Stimulated activated CD4-positive, alpha-beta T cell treated with anti-CD3 and anti-CD28 coated beads, Interleukin-4, amount 100 ng/mL, for 4 hours (primary cell): Measurements from ENCODE around the gene TUBG1.
"Not testable (repeated sequence)": the region's sequence is repeated elsewhere in the genome, so short reads cannot be mapped to it uniquely, and the experiment has no call there.

ENCODE experiments used
- DNase-seq, 2 experiments: peaks; one replicate each; pipeline ENCODE4 v3.0.0-alpha.2; 2020

TUBG1 gene

GRCh38 chr17:42579794-42580551 is 29.5 kb upstream of the TUBG1 start:
- DNase-seq = no peak

DNA sequence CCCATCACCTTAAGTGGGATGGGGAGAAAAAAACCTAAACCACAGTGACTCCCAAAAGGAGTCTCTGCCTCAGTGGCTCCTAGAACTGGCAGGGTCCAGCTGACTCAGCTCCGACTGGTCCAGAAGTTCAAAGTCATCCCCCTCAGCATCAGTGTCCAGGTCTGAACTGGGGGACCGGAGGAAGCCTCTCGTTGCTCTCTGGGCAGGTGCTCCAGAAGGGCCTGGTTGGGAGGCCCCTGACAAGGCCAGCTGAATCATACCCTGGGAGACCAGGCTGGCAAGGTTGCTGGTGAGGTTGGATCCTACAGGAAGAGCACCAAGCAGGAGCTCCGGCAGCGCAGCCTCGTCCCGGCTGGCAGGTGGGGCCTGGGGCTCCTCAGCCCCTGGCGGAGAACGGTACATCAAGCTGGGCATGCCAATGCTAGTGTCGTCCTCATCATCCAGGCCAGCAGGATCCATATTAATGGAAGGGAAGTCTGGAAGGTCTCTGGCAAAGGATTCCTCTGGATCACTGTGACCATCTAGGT is 27.7 kb upstream of the TUBG1 start:
- DNase-seq = no peak

GRCh38 chr17:42584880-42585279 is 24.6 kb upstream of the TUBG1 start:
- no peak for DNase-seq

GRCh38 chr17:42585353-42585752 is 24.1 kb upstream of the TUBG1 start:
- DNase-seq = no peak

- no peak for DNase-seq
Measured at GRCh38 chr17:42586514-42587230, 22.8 kb upstream of the TUBG1 start.

DNA sequence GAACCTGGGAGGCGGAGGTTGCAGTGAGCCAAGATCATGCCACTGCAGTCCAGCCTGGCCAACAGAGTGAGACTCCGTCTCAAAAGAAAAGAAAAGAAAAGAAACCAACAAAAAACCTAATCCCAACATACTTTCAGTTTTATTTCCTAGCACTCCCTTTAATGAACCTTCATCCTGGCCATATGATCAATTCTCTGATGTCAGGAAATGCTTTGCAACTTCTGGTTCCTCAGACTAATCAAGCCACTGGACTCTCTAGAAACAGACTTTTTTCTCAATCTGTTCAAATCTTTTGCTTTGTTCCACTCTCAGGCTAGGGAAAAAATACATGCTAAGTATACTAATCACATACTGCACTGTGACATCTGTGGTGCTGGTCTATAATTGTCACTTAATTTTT is 18.6 kb upstream of the TUBG1 start:
- DNase-seq = no peak

DNA sequence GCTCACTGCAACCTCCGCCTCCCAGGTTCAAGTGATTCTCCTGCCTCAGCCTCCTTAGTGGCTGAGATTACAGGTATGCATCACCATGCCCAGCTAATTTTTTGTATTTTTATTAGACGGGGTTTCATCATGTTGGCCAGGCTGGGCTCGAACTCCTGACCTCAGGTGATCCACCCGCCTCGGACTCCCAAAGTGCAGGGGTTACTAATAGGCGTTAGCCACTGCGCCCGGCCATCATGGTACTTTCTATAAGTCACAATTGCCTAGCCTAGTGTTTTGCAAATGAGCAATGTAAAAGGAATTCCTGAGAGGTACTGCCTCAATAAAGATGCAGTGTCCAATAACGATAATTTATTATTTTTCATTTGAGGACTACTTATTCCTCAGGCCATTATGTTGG is 18.1 kb upstream of the TUBG1 start:
- no peak for DNase-seq

GRCh38 chr17:42596386-42596785 is 13.1 kb upstream of the TUBG1 start:
- DNase-seq = no peak

GRCh38 chr17:42598905-42599304 is 10.6 kb upstream of the TUBG1 start:
- DNase-seq = no peak

DNA sequence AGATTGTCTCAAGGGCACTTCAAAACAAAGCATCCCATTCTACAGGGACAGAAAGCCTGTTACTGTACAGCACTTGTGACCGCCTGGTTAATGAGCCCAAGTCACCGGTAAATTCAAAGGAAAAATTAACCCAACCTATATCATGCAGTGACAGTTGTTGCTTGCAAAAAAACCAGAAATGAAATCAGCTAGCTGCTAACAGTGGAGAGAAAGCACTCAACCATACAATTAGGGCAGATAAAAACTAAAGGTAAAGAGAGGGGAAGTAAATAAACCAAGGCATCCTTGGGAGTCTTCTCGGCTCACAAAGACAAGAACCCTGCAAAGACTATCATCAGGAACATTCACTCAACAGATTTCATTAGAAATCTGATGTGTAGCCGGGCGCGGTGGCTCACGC is 6.2 kb upstream of the TUBG1 start:
- no peak for DNase-seq

DNA sequence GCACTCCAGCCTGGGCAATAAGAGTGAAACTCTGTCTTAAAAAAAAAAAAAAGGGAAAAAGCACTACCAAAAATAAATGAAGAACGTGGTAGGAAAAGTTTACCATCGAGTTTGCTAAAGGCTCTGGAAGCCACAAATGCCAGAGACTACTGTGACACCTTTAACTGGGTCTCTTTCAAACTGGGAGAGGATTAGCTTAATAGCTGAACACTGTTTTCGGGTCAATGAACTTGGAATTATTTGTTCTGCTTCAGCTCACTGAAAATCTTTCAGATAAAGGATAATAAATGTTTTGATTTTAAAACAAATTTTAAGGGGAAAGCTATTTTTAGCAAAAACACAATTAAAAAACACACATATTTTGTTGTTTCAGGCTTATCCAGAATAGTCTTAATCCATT is 1.7 kb upstream of the TUBG1 start:
- DNase-seq = no peak

- DNase-seq = peak in 1 of 2 experiments; percentile 2
Measured at GRCh38 chr17:42608305-42609181, 940 bp upstream of the TUBG1 start.

DNA sequence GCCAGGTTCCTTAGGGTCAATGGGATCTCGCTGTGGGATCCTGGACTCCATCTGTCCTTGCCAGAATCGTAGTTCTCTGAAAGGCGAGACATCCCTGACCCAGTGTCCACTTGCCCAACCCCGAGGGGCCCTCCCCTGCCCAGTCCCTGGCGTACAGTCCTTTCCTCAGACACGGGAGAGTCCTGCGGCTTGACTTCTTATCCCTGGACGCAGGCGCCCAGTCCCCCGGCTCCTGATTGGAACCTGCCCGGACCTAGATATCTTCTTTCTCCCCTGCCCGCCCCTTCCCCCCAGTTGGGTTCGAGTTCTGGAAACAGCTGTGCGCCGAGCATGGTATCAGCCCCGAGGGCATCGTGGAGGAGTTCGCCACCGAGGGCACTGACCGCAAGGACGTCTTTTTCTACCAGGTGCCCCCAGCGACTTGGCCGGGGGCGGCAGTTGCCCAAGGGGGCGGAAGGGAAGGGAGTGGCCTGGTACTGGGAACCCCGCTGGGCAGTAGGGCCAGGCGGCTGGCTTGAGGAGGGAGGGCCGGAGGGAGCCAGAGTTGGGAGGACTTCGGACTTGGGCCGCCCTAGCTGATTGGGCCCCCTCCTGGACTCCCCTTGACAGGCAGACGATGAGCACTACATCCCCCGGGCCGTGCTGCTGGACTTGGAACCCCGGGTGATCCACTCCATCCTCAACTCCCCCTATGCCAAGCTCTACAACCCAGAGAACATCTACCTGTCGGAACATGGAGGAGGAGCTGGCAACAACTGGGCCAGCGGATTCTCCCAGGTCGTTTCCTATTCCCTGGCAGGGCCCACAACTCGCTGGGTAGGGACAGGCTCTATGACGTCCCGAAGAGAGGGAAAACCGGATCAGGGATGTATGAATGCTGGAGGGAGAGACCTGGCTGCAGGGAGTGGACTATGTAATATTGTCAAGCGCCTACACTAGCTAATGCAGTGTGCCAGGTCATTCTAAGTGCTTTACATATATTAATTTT is 625 bp downstream of the TUBG1 start:
- DNase-seq = peak in 1 of 2 experiments; percentile 2

DNA sequence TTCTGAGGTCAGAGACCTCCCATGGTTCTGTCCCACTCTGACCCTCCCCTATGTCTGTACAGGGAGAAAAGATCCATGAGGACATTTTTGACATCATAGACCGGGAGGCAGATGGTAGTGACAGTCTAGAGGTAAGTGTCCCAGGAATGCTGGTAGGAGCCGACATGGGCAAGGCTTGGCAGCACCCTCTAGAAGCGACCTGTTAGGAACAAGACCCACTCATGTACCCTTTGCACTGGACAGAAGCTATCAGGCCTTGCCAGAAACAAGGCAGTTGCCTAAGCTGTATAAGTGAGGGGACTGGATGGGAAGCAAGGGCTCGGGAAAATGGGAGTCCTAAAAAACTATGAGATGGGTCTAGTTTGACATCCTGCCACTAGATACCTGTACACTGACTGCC is 2.5 kb downstream of the TUBG1 start:
- DNase-seq = no peak

- DNase-seq = no peak
Measured at GRCh38 chr17:42613699-42614295, 4.3 kb downstream of the TUBG1 start.

DNA sequence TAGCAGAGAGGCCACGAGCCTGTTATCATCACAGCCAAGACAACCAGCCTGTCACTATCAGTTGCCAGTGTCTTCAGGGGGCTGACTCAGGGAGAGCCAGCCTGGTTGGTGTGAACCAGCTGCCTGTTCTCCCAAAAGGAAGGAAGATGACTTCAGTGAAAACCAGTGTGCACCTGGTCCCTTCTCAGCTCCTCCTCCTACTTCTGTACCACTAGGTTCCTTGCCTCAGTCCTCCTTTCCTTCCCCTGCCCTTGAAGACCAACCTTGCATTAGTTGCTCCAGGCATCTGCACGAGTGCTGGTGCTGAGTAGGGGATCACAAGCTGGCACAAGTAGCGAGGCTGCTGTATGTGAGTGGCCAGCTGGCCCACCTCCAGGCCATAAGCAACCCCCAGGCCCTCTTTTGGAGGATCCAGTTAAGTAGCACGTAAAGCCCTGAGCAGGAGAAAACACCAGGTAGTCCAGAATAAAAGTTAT is 8.5 kb downstream of the TUBG1 start:
- no peak for DNase-seq

- no peak for DNase-seq
Measured at GRCh38 chr17:42618442-42619150, 9.1 kb downstream of the TUBG1 start.

DNA sequence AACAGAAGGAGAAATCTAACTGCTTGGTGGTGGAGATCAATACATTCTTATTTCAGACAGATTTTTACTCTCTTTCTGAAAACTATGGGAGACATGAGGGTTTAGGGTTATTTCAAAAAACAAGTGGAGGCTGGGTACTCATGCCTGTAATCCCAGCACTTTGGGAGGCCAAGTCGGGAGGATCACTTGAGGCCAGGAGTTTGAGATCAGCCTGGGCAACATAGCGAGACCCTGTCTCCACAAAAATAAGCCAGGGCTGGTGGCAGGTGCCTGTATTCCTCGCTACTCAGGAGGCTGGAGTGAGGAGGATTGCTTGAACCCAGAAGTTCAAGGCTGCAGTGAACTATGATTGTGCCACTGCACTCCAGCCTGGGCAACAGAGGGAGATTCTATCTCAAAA is 12.5 kb downstream of the TUBG1 start:
- DNase-seq = not testable (repeated sequence)

DNA sequence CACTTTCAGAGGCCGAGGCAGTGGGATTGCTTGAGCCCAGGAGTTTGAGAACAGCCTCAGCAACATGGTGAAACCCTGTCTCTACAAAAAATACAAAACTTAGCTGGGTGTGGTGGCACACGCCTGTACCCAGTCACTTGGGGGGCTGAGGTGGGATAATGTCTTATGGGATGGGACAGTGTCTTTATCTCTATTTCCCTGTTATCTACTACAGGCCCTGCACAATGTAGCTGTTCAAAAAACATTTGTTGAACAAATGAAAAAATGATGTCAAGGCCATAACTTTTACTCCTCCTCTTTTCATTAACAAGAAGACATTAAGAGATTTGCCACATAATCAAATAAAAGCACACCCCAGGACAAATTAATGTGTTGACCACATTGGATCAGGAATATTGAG is 13.8 kb downstream of the TUBG1 start:
- no peak for DNase-seq

DNA sequence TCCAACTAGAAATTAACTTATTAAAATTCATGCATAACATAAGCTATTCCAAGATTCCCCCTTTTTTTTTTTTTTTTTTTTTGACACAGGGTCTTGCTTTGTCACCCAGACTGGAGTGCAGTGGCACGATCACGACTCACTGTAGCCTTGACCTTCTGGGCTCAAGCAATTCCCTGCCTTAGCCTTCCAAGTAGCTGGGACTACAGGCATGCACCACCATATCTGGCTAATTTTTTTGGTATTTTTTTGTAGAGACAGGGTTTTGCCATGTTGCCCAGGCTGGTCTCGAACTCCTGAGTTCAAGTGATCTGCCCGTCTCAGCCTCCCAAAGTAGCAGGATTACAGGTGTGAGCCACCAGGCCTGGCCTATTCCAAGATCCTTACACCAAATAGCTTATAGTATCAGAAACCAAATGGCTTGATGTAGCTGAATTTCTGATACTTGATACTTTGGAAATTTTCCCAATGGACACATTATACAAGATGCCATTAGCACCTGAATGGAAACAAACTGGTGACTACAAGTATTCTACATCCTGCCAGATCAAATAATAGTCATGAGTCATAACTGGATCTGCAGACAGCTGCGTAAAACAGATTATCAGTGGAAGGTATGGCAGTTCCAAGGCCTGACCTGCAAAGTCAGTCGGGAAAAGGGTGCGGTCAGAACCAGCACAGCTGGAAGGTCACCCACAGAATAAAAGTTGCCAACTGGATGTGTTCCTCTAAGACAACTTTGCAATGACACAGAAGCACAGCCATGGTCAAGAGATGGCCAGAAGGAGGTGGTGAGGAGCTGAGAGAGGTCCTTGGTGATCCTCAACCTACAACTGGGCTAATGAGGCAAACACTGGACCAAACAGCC is 14.5 kb downstream of the TUBG1 start:
- DNase-seq = no peak
